GM15510 (cell line): ENCODE results near the gene ISY1.

Experiments used
- POLR2A ChIP-seq: IDR thresholded peaks from 3 replicates; pipeline ENCODE4 v1.6.1; 2011; ENCODE audit warnings: borderline replicate concordance; ENCODE audit not compliant: insufficient read length; ENCODE audit errors: extremely low read depth

ISY1 gene

DNA sequence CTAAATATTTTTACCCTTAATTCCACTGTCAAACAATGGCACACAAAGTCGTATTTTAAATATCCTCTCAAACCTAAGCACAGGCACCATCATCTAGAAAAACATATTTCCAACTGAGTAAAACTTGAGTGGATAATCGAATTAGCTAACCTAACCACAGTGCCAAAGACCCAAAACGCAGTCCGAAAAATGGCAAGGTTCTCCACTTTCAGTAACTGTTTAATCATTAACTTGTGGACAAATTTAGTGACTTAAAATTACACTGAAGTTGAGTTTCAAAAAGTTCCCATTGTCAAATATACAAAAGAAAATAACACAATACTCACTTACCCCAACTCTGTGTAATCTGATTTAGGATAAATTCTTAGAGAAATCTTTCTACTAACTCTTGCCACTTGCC lies 12.9 kb upstream of the ISY1 start:
- no peak for TF ChIP-seq POLR2A

- TF ChIP-seq POLR2A: no peak
Observed at GRCh38 chr3:129173206-129173605, 12.3 kb upstream of the ISY1 start.

DNA sequence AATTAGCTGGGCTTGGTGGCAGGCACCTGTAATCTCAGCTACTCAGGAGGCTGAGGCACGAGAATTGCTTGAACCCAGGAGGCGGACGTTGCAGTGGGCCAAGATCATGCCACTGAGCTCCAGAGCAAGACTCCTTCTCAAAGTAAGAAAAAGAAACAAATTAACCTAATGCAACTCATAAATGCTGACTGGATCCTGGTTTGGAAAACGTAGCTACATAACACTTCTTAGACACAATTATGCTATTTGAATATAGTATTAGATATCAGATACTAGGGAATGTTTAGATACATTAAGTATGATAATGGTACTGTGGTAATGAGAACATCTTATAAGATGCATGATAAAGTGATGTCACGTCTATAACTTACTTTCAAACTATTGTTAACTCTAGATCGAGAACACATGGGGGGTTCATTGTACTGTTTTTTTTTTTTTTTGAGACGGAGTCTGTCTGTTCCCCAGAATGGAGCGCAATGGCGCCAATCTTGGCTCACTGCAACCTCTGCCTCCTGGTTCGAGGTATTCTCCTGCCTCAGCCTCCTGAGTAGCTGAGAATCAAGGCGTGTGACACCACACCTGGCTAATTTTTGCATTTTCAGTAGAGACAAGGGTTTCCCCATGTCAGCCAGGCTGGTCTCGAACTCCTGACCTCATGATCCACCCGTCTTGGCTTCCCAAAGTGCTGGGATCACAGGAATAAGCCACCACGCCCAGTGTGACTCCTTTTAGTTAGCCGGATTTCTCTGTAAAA lies 5.9 kb upstream of the ISY1 start:
- TF ChIP-seq POLR2A: no peak

GRCh38 chr3:129164500-129164899 lies 3.6 kb upstream of the ISY1 start:
- no peak for TF ChIP-seq POLR2A

DNA sequence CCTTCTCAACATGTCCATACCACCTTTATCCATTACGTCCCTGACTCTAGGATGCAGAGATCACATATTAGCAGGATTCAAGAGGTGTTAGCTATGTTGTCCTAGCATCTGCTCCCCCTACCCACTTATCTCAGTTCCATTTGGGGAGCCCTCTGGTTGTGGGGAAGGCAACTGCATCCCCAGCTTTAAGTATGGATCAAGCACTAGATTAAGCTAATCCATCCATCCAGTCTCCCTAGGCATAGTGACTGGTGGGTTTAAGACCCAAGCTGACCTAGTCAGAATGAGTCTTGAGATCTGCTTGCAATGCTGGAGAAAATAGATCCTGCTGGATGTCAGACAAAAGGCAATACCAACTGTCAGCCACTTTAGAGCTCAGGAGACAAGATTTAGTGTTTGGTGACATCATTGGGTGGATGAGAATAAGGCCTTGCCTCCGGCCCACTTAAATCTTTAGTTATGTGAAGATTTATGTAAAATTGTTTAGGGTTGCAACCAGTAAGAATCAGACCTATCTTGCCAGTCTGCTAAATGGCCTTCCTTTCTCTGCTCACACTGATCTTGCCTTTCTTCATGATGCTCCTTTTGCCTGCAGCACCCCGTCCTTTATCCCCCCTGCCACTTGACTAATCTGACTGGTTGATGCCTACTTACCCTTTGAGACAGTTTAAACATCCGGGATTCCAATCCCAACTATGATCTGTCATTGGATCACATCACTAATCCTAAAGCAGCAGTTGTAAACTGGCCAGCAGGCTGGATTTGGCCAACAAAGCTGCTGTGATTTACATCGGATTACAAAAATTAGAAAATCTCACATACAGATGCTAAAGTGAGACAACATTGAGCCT lies 2.1 kb upstream of the ISY1 start:
- TF ChIP-seq POLR2A: no peak

GRCh38 chr3:129161860-129162271 lies 1.0 kb upstream of the ISY1 start:
- TF ChIP-seq POLR2A: no peak

DNA sequence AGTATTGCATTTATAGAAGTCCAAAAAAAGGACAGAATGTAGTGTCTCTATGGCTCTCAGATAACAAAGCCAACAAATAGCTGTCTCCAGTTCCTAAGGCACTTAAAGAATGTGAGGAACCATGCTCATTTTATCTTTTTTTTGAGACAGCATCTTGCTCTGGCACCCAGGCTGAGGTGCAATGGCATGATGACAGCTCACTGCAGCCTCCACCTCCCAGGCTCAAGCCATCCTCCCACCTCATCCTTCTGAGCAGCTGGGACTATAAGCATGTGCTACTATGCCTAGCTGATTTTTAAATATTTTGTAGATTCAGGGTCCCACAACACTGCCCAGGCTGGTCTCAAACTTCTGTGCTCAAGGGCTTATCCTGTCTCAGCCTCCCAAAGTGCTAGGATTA lies 16.1 kb downstream of the ISY1 start:
- TF ChIP-seq POLR2A: no peak

- no peak for TF ChIP-seq POLR2A
Observed at GRCh38 chr3:129139911-129140310, 21.0 kb downstream of the ISY1 start.

- no peak for TF ChIP-seq POLR2A
Observed at GRCh38 chr3:129132097-129132866, 28.6 kb downstream of the ISY1 start.

DNA sequence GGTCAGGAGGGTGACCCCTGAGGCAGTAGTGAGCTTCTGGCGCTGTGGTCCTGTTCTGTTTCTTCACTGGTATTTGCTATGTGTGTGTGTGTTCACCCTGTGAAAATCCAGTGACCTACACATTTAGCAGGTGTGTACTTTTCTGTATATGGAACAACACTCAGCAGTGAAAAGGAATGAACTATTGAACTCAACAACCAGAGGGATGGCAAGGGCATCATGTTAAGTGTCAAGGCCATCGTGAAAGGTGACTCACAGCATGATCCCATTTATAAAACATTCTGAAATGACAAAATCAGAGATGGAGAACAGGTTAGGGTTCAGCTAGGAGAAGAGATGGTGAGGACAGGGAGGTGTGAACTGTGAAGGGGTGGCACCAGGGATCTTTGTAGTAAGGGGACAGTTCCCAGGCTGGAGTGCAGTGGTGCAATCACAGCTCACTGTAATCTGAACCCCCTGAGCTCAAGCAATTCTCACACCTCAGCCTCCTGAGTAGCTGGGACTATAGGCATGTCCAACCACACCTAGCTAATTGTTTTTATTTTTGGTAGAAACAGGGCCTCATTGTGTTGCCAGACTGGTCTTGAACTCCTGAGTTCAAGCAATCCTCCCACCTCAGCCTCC lies 29.3 kb downstream of the ISY1 start:
- no peak for TF ChIP-seq POLR2A

GRCh38 chr3:129130291-129130813 lies 30.5 kb downstream of the ISY1 start:
- no peak for TF ChIP-seq POLR2A

DNA sequence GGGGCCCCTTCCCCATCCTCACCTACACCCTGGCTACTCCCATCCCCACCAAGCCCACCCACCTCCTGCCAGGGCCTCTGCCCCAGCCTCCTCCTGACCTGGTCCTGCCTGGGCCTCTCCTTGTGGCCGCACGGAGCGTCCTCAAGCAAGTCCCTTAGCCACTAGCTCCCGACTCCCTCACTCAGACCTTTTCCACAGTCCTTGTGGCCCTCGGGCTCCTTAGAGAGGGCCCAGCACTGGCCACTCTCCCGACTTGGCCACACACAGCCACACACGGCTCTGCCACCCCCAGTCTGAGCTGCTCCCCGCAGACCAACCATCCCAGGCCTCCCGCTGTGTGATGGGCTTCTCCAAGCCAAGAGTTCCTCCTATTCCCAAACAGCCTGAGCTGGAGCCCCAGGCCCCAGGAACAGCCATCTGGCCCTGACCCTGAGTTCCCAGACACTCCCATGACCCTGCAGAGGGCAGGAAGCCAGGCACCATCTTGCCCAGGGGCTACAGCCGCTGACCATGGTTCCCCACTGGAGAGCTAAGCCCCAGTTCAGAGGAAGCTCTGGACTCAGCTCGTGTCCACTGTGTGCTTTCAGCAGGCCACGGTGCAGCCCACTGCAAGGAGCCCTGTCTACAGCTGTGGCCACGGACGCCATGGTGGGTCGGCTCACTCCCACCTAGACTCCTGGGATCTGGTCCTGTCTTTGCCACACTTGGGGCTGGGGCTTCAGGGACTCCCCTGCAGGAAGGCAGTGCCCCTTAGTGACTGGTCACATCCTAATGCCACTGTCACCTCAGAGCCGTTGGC lies 32.3 kb downstream of the ISY1 start:
- no peak for TF ChIP-seq POLR2A

DNA sequence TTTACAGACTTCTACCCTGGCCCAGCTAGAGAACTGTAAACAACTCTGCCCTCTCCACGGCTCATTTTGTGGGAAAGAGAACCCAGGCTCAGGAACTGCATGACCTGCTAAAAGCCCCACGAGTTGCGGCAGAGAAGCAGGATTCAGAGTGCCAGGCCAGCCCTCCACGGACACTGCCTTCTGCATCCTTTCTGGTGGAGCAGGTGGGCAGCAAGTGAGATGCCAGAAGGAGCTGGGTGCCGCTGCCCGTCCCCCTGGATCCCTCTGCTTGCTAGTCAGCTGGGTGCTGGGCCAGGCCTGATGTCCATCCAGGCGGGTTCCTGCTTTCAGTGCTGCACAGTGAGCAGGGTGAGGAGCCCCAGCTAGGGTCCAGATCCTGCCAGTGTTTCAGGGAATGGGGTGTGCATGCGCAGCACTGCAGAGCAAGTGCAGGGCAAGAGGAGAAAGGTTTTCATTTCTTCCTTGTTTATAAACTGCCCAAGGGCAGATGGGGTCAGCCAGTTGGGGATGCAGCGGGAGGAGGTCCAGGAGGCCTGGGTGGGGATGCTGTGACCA lies 34.1 kb downstream of the ISY1 start:
- TF ChIP-seq POLR2A: no peak

- no peak for TF ChIP-seq POLR2A
Observed at GRCh38 chr3:129123314-129124060, 37.4 kb downstream of the ISY1 start.
